ENCODE results near the gene C1orf52.
A peak's percentile ranks its signal among the peaks of the same experiment; 100 is the strongest.

Gene C1orf52

DNA sequence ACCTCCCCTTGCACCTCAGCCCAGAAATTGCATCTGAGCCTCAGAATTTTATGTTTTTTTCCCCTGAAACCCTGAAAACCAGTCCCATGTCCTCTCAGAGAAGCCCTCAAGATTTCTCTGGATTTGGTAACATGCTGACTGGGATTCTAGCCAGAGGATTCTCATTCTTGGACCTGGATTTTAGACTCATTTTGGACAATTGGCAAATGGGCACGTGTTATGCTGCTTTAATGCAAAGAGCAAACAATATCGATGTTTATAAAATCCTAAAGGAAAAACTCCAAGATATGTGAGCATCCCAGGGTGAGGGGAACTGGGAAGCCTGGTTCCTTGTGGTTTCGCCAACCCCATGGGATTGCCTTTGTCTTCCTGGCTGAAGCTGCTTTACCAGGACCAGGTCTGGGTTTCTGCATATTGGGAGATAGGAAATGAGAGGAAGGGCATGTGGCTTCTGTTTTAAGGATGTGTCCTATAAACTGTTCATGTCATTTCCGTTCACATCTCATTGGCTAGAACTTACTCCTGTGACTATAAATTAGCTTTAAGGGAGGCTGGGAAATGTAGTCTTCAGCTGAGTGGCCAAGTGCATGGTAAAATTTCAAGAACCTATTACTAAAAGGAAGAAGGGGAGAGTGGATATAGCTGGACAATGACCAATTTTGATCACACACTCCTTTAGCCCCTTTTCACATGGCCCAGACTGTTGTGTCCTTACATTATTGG, 44.1 kb upstream of the C1orf52 start:
- no peak overlapping the region for H3K4me3 ChIP-seq (ENCODE audit: low read depth, low read length)
- ChIA-PET CTCF (interaction anchor here (1.6 to 1.8 kb wide), 2 partner anchors 40 to 389 kb away, joined by 4 to 7 read pairs; no protein-coding TSS in a partner anchor), POLR2A (interaction anchor here (0.7 kb wide), 1 partner anchor 11 kb away, joined by 3 read pairs; no protein-coding TSS in a partner anchor)
- TF ChIP-seq, protein P1, sequence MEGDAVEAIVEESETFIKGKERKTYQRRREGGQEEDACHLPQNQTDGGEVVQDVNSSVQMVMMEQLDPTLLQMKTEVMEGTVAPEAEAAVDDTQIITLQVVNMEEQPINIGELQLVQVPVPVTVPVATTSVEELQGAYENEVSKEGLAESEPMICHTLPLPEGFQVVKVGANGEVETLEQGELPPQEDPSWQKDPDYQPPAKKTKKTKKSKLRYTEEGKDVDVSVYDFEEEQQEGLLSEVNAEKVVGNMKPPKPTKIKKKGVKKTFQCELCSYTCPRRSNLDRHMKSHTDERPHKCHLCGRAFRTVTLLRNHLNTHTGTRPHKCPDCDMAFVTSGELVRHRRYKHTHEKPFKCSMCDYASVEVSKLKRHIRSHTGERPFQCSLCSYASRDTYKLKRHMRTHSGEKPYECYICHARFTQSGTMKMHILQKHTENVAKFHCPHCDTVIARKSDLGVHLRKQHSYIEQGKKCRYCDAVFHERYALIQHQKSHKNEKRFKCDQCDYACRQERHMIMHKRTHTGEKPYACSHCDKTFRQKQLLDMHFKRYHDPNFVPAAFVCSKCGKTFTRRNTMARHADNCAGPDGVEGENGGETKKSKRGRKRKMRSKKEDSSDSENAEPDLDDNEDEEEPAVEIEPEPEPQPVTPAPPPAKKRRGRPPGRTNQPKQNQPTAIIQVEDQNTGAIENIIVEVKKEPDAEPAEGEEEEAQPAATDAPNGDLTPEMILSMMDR (IDR thresholded peaks at IDR 0.05; ENCODE audit: insufficient read depth, low read length, missing control alignments): no peak
- DNase-seq (ENCODE audit: low read depth, low spot score): no peak

DNA sequence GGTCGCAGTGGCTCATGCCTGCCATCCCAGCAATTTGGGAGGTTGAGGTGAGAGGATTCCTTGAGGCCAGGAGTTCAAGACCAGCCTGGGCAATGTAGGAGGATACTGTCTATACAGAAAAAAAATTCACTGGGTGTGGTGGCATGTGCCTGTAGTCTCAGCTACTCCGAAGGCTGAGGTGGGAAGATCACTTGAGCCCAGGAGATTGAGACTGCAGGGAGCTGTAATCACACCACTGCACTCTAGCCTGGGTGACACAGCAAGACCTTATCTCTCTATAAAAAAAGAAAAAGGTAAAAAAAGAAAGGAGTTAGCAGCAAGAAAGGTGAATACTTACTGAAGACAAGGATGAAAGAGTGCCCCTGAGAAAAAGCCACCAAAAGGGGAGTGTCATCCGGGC, 40.7 kb upstream of the C1orf52 start:
- no peak for DNase-seq (ENCODE audit: low read depth, low spot score)
- no peak overlapping the region for H3K4me3 ChIP-seq (ENCODE audit: low read depth, low read length)
- TF ChIP-seq, protein P1 (IDR thresholded peaks at IDR 0.05; ENCODE audit: insufficient read depth, low read length, missing control alignments): no peak
- POLR2A ChIA-PET: no interaction called here
- CTCF ChIA-PET: no interaction called here

DNA sequence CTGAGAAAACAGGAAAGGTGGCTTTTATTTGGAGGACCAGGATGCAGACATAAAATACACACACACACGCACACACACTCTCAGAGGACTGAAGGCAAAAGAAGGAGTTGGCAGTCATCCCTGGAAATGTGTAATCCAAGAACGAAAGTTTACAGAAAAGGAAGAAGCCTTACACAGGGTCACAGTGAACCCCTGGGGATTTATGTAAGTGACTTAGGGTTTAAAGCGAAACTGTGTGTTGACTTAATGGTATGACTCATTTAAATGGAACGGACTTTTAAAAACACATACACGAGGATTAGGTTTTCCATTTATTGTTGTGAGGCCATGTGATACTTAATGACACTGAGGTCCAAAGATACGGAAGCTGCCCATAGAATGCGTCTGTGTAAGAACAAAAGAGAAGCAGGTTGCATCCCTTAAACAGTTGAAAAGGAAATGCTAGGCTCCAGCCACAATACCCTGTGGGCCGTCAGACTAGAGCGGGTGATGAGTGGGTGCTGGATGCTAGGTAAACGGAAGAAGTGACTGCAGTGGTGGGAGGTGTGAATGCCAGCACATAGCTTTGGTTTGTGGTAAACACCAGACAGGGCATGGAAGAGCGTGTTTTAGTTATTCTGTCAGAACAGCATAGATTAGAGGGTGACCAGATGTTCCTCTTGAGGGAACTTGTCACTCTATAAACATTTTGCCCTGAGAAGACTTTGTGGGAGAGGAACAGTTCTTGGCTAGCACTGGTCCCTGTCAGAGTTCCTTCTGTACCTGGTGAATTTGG, 38.6 kb upstream of the C1orf52 start:
- POLR2A ChIA-PET: interaction anchor here (1.0 to 2.5 kb wide), 6 partner anchors 22 to 287 kb away, joined by 4 to 8 read pairs (median 5); partner anchors contain the start of gene BCL10
- DNase-seq (ENCODE audit: low read depth, low spot score): peak; percentile 96
- CTCF ChIA-PET: interaction anchor here (1.0 to 5.3 kb wide), 7 partner anchors 8 to 395 kb away, joined by 3 to 29 read pairs (median 4); partner anchors contain the start of gene C1orf52
- H3K4me3 ChIP-seq (ENCODE audit: low read depth, low read length): peak overlapping the region; percentile 2
- TF ChIP-seq, protein P1 (IDR thresholded peaks at IDR 0.05; ENCODE audit: insufficient read depth, low read length, missing control alignments): no peak

DNA sequence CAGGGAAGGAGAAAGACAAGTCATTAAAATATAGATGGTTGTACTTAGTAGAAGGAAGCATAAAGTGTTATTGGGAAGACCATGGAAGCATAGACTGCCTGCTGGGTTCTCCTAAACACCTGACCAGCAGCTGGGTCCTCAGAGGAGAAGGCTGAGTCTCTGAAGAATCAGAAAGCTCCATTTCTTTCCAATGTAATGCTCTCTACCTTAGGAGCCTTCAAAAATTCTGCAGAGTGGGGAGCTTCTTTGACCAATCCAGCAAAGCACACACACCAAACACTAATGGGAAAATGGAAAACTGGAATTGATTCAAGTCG, 38.0 kb upstream of the C1orf52 start:
- ChIA-PET CTCF (interaction anchor here (1.0 to 5.3 kb wide), 7 partner anchors 11 to 396 kb away, joined by 3 to 29 read pairs (median 4); partner anchors contain the start of gene C1orf52), POLR2A (interaction anchor here (0.8 to 2.5 kb wide), 6 partner anchors 19 to 281 kb away, joined by 3 to 8 read pairs (median 5); partner anchors contain the start of gene BCL10)
- TF ChIP-seq, protein P1 (IDR thresholded peaks at IDR 0.05; ENCODE audit: insufficient read depth, low read length, missing control alignments): no peak
- no peak for DNase-seq (ENCODE audit: low read depth, low spot score)
- peak overlapping the region; percentile 2 for H3K4me3 ChIP-seq (ENCODE audit: low read depth, low read length)

DNA sequence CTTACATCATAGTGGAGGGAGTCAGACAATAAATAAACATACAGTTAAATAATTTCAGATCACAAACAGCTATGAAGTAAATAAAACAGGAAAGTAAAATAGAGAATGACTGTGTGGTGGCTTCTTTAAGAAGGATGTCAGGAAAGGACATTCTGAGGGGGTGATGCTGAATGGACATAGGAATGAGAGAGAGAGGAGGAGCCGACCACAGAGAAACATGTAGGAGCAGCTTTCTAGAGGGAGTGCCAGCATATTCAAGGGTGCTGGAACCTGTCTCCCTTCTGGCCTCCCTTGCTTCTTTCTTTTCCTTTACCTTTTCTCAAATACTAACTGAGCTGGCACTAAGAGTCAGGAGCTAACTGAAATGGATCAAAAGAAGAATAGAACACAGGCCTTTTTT, 37.5 kb upstream of the C1orf52 start:
- no peak overlapping the region for H3K4me3 ChIP-seq (ENCODE audit: low read depth, low read length)
- DNase-seq (ENCODE audit: low read depth, low spot score): no peak
- ChIA-PET CTCF (interaction anchor here (0.7 to 5.3 kb wide), 7 partner anchors 11 to 396 kb away, joined by 3 to 29 read pairs (median 4); partner anchors contain the start of gene C1orf52), POLR2A (interaction anchor here (0.6 to 2.5 kb wide), 6 partner anchors 19 to 282 kb away, joined by 3 to 8 read pairs (median 6); partner anchors contain the start of gene BCL10)
- TF ChIP-seq, protein P1 (IDR thresholded peaks at IDR 0.05; ENCODE audit: insufficient read depth, low read length, missing control alignments): no peak

DNA sequence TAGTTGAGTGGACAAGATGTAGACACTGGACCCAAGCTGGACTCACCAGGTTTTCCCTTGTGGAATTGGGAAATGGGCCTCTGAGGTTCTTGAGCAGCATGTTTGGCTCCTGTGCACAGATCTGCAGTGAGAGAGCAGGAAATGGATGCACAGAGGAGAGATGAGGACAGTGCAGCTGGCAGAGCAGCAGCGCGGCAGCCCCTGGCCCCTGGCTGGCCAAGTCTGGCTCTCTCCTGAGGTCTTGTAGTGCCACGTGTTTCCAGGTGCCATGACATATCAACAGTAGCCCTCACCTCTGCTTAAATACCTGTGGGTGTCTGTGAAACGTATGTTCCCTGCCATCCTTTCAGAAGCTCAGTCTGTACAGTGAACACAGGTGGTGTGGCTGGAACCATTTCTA, 36.2 kb upstream of the C1orf52 start:
- POLR2A ChIA-PET: no interaction called here
- CTCF ChIA-PET: interaction anchor here (1.0 to 5.3 kb wide), 4 partner anchors 11 to 351 kb away, joined by 3 to 29 read pairs (median 4); partner anchors contain the start of gene C1orf52
- DNase-seq (ENCODE audit: low read depth, low spot score): no peak
- H3K4me3 ChIP-seq (ENCODE audit: low read depth, low read length): no peak overlapping the region
- TF ChIP-seq, protein P1 (IDR thresholded peaks at IDR 0.05; ENCODE audit: insufficient read depth, low read length, missing control alignments): no peak

All from AG04449 (cell line).